ENCODE results near the gene ZNF576.

The ZNF576 gene

DNA sequence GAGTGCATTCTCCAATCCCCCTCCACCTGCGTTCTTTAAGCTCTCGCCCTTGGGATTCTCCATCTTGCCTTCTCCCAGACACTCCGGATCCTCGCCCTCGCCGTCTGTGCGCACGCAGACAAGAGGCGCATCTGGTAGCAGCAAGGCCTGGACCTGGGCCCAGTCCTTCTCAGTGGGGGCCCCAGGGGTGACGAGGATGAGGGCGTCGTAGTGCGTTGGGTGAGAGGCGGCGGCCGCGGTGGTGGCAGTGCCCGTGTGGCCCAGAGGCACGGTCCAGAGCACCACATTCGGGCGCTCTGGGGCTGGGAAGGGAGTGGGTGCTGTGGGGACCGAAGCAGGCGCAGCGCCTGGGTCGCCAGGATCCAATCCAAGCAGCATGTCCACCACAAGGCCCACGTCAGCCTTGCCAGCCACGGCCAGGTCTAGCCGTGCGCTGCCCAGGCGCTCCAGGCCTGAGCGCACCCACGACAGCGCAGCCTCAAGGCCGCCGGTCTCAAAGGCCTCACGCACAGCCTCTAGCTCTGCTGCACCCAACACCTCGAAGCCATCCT lies 3.5 kb upstream of the ZNF576 start:
- TF ChIP-seq POU6F1 (CRISPR knock-in tag; IDR thresholded peaks at IDR 0.05; ENCODE audit: borderline replicate concordance, low read depth) = no peak
- no peak for TF ChIP-seq TOX (CRISPR knock-in tag; IDR thresholded peaks at IDR 0.05; ENCODE audit: borderline replicate concordance)
- no peak for ATAC-seq

- no peak for ATAC-seq
- no peak for TF ChIP-seq PATZ1 (CRISPR knock-in tag; IDR thresholded peaks at IDR 0.05; ENCODE audit: borderline replicate concordance)
These were observed 2.2 kb upstream of the ZNF576 start for GRCh38 chr19:43594081-43594697.

GRCh38 chr19:43594710-43595604 lies 1.4 kb upstream of the ZNF576 start:
- peak; percentile 68 for ATAC-seq
- TF ChIP-seq TCF4 (CRISPR knock-in tag; IDR thresholded peaks at IDR 0.05; ENCODE audit: borderline replicate concordance) (no peak), ZFP30 (CRISPR knock-in tag; IDR thresholded peaks at IDR 0.05) (no peak), ZNF565 (CRISPR knock-in tag; conservative IDR thresholded peaks at IDR 0.05; ENCODE audit: low read depth) (no peak), GLIS3 (CRISPR knock-in tag; IDR thresholded peaks at IDR 0.05) (no peak), PATZ1 (CRISPR knock-in tag; IDR thresholded peaks at IDR 0.05; ENCODE audit: borderline replicate concordance) (no peak), OSR1 (CRISPR knock-in tag; IDR thresholded peaks at IDR 0.05) (no peak), ESRRG (CRISPR knock-in tag; IDR thresholded peaks at IDR 0.05) (no peak), BACH2 (CRISPR knock-in tag; IDR thresholded peaks at IDR 0.05; ENCODE audit: borderline replicate concordance) (no peak), ZNF8 (CRISPR knock-in tag; IDR thresholded peaks at IDR 0.05) (no peak), ZFP3 (CRISPR knock-in tag; IDR thresholded peaks at IDR 0.05) (no peak), RARB (CRISPR knock-in tag; IDR thresholded peaks at IDR 0.05) (no peak), CSRNP3 (CRISPR knock-in tag; IDR thresholded peaks at IDR 0.05) (no peak), PPARA (CRISPR knock-in tag; IDR thresholded peaks at IDR 0.05; ENCODE audit: borderline replicate concordance) (no peak), ISL1 (CRISPR knock-in tag; IDR thresholded peaks at IDR 0.05) (no peak), POU6F1 (CRISPR knock-in tag; IDR thresholded peaks at IDR 0.05; ENCODE audit: borderline replicate concordance, low read depth) (no peak), ZC3H10 (CRISPR knock-in tag; IDR thresholded peaks at IDR 0.05) (no peak), CSDC2 (CRISPR knock-in tag; IDR thresholded peaks at IDR 0.05) (no peak)
- TF ChIP-seq, protein P1, sequence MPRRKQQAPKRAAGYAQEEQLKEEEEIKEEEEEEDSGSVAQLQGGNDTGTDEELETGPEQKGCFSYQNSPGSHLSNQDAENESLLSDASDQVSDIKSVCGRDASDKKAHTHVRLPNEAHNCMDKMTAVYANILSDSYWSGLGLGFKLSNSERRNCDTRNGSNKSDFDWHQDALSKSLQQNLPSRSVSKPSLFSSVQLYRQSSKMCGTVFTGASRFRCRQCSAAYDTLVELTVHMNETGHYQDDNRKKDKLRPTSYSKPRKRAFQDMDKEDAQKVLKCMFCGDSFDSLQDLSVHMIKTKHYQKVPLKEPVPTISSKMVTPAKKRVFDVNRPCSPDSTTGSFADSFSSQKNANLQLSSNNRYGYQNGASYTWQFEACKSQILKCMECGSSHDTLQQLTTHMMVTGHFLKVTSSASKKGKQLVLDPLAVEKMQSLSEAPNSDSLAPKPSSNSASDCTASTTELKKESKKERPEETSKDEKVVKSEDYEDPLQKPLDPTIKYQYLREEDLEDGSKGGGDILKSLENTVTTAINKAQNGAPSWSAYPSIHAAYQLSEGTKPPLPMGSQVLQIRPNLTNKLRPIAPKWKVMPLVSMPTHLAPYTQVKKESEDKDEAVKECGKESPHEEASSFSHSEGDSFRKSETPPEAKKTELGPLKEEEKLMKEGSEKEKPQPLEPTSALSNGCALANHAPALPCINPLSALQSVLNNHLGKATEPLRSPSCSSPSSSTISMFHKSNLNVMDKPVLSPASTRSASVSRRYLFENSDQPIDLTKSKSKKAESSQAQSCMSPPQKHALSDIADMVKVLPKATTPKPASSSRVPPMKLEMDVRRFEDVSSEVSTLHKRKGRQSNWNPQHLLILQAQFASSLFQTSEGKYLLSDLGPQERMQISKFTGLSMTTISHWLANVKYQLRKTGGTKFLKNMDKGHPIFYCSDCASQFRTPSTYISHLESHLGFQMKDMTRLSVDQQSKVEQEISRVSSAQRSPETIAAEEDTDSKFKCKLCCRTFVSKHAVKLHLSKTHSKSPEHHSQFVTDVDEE (CRISPR knock-in tag; IDR thresholded peaks at IDR 0.05) = no peak
- TF ChIP-seq, protein P2, sequence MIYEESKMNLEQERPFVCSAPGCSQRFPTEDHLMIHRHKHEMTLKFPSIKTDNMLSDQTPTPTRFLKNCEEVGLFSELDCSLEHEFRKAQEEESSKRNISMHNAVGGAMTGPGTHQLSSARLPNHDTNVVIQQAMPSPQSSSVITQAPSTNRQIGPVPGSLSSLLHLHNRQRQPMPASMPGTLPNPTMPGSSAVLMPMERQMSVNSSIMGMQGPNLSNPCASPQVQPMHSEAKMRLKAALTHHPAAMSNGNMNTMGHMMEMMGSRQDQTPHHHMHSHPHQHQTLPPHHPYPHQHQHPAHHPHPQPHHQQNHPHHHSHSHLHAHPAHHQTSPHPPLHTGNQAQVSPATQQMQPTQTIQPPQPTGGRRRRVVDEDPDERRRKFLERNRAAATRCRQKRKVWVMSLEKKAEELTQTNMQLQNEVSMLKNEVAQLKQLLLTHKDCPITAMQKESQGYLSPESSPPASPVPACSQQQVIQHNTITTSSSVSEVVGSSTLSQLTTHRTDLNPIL (CRISPR knock-in tag; IDR thresholded peaks at IDR 0.05; ENCODE audit: low read depth) = no peak
